IMR-90 (cell line): ENCODE measurements around the gene SLC9A3. TPM values are rescaled to one million over a fixed set of nuclear protein-coding genes. Genes with fewer than 3 reads are reported as not detected.

Experiments used
- ATAC-seq: fragments of 200-7000 bp; cut with Tn5 transposase; 2 replicates; pipeline ENCODE4 v1.9.1; 2020; ENCODE audit warnings: low read depth, mild to moderate bottlenecking, moderate library complexity
- BruUV-seq: library from RNA; stranded (reverse); fragments of 400-500 nt; replicated peaks from 2 replicates; lab custom pipeline; 2021; lab: Mats Ljungman, UMichigan
- CTCF ChIA-PET: fragments of 300-600 bp; formaldehyde crosslinking; extraction: SDS; loops from one replicate; lab custom pipeline; 2021; ENCODE audit warnings: antibody characterized with exemption; lab: Yijun Ruan, JAX
- POLR2A ChIA-PET: fragments of 300-600 bp; sonication (Branson Sonifier 250); formaldehyde crosslinking; loops from one replicate; lab custom pipeline; 2022; ENCODE audit warnings: antibody characterized with exemption; ENCODE audit not compliant: unreplicated experiment; lab: Charles Lee
- DNase-seq: peaks from one replicate; pipeline ENCODE4 v3.0.0; 2013
- H2AFZ ChIP-seq: replicated peaks from 2 replicates; pipeline ENCODE3; 2013; ENCODE audit warnings: low read length, mild to moderate bottlenecking; ENCODE audit not compliant: poor library complexity
- H2AK5ac ChIP-seq: 2 replicates; pipeline ENCODE4 v1.6.1; 2013; ENCODE audit warnings: low read depth, low read length, inconsistent platforms
- H2AK9ac ChIP-seq: replicated peaks from 2 replicates; pipeline ENCODE3; 2013; ENCODE audit warnings: mild to moderate bottlenecking, low read depth, low read length, moderate library complexity; ENCODE audit not compliant: poor library complexity
- H2BK120ac ChIP-seq: 2 replicates; pipeline ENCODE4 v1.6.1; 2013; ENCODE audit warnings: low read depth, low read length, inconsistent platforms
- H2BK15ac ChIP-seq: 3 replicates; pipeline ENCODE4 v1.6.1; 2013; ENCODE audit warnings: low read depth, low read length, inconsistent platforms
- H2BK20ac ChIP-seq: 2 replicates; pipeline ENCODE4 v1.6.1; 2013; ENCODE audit warnings: low read depth, mild to moderate bottlenecking, inconsistent platforms, low read length, moderate library complexity
- H2BK5ac ChIP-seq: 2 replicates; pipeline ENCODE4 v1.6.1; 2013; ENCODE audit warnings: mild to moderate bottlenecking, low read depth, low read length, inconsistent platforms; ENCODE audit not compliant: poor library complexity, severe bottlenecking
- H3K14ac ChIP-seq: replicated peaks from 2 replicates; pipeline ENCODE4 v1.6.1; 2013; ENCODE audit warnings: low read depth, low read length, inconsistent platforms
- H3K18ac ChIP-seq: 2 replicates; pipeline ENCODE4 v1.6.1; 2013; ENCODE audit warnings: low read depth, low read length, control low read depth
- H3K23ac ChIP-seq: 2 replicates; pipeline ENCODE4 v1.6.1; 2013; ENCODE audit warnings: low read depth, low read length, inconsistent platforms
- H3K27ac ChIP-seq: 2 replicates; pipeline ENCODE4 v1.5.1; 2013; ENCODE audit warnings: mild to moderate bottlenecking, control low read depth, low read length; ENCODE audit not compliant: insufficient read depth
- H3K27me3 ChIP-seq: 2 replicates; pipeline ENCODE4 v1.6.1; 2013; ENCODE audit warnings: low read length; ENCODE audit not compliant: control insufficient read depth, insufficient read depth
- H3K36me3 ChIP-seq: 2 replicates; pipeline ENCODE4 v1.6.1; 2013; ENCODE audit warnings: low read length, mixed read lengths; ENCODE audit not compliant: control insufficient read depth, insufficient read depth
- H3K4ac ChIP-seq: 2 replicates; pipeline ENCODE4 v1.6.1; 2013; ENCODE audit warnings: low read depth, low read length, inconsistent platforms
- H3K4me1 ChIP-seq: 2 replicates; pipeline ENCODE4 v1.6.1; 2013; ENCODE audit warnings: low read length, mixed read lengths; ENCODE audit not compliant: control insufficient read depth, insufficient read depth
- H3K4me2 ChIP-seq: 2 replicates; pipeline ENCODE4 v1.6.1; 2013; ENCODE audit warnings: low read depth, mild to moderate bottlenecking, control low read depth, low read length, moderate library complexity
- H3K4me3 ChIP-seq: 2 replicates; pipeline ENCODE4 v1.5.1; 2013; ENCODE audit warnings: low read depth, mild to moderate bottlenecking, control low read depth, low read length, moderate library complexity; ENCODE audit not compliant: insufficient read depth
- H3K56ac ChIP-seq: 2 replicates; pipeline ENCODE4 v1.6.1; 2013; ENCODE audit warnings: low read length, inconsistent platforms; ENCODE audit not compliant: insufficient read depth; ENCODE audit errors: extremely low read depth
- H3K79me1 ChIP-seq, 2 experiments: 2 replicates each; pipeline ENCODE4 v1.6.1; 2013; ENCODE audit warnings: low read length in 2 of 2, inconsistent platforms in 1 of 2, low read depth in 1 of 2
- H3K9ac ChIP-seq: 2 replicates; pipeline ENCODE4 v1.6.1; 2013; ENCODE audit warnings: low read depth, low read length, control low read depth
- H3K9me1 ChIP-seq: 2 replicates; pipeline ENCODE4 v1.6.1; 2013; ENCODE audit warnings: low read length, inconsistent platforms; ENCODE audit not compliant: insufficient read depth
- H3K9me3 ChIP-seq: 2 replicates; pipeline ENCODE4 v1.6.1; 2013; ENCODE audit warnings: low read length; ENCODE audit not compliant: control insufficient read depth, insufficient read depth
- H4K20me1 ChIP-seq: 2 replicates; pipeline ENCODE4 v1.6.1; 2013; ENCODE audit warnings: low read length, inconsistent platforms; ENCODE audit not compliant: insufficient read depth
- H4K5ac ChIP-seq: 2 replicates; pipeline ENCODE4 v1.6.1; 2013; ENCODE audit warnings: mild to moderate bottlenecking, low read depth, low read length, control low read depth
- H4K8ac ChIP-seq, 2 experiments: 2 replicates each; pipeline ENCODE4 v1.6.1; 2013; ENCODE audit warnings: low read depth in 2 of 2, low read length in 2 of 2, control low read depth in 1 of 2, inconsistent platforms in 1 of 2
- H4K91ac ChIP-seq: 2 replicates; pipeline ENCODE4 v1.6.1; 2013; ENCODE audit warnings: low read depth, low read length, inconsistent platforms; ENCODE audit not compliant: insufficient read depth
- FOS ChIP-seq: fragments of 150-350 bp; IDR thresholded peaks from 2 replicates; pipeline ENCODE4 v1.6.1; 2016; ENCODE audit warnings: low read depth, low read length
- MAZ ChIP-seq: IDR thresholded peaks from 2 replicates; pipeline ENCODE4 v1.6.1; 2012; ENCODE audit warnings: low read depth, mild to moderate bottlenecking, low read length, improper control_type of control experiment, moderate library complexity, borderline replicate concordance
- WGBS, 2 experiments: methylation state at CpG; one replicate each; pipeline versions ENCODE4 v1.1.5 to v1.1.7; 2013; ENCODE audit warnings: missing lambda C conversion rate in 2 of 2; ENCODE audit not compliant: insufficient read length in 1 of 2; ENCODE audit errors: extremely low coverage in 2 of 2; 5-methylcytosine and 5-hydroxymethylcytosine counted together
- dilution Hi-C: fragments of 300-500 bp; cut with HindIII; formaldehyde crosslinking; loops from one replicate; pipeline ENCODE4 v1.14.3; 2018; ENCODE audit warnings: low sequenced_read_pairs; ENCODE audit not compliant: unreplicated experiment
- in situ Hi-C: fragments of 300-500 bp; cut with MboI; formaldehyde crosslinking; loops from 3 replicates; pipeline ENCODE4 v1.14.3; 2019; ENCODE audit warnings: low sequenced_read_pairs, inconsistent platforms, mixed read lengths
- intact Hi-C: fragments of 100-400 bp; cut with micrococcal nuclease; formaldehyde crosslinking; loops from 2 replicates; pipeline ENCODE4 v1.10.0; 2022
- polyA plus RNA-seq, 3 experiments: library from polyadenylated mRNA; depleted of rRNA; stranded (reverse); fragments of >200 nt; gene quantifications; 2 replicates each; pipeline ENCODE4 v1.2.3, GENCODE V29; 2012; ENCODE audit warnings: low replicate concordance in 1 of 3
- total RNA-seq: library from RNA; depleted of rRNA; stranded (reverse); fragments of >200 nt; gene quantifications from 2 replicates; pipeline ENCODE4 v1.2.3, GENCODE V29; 2012
- TF ChIP-seq, protein P1 (sequence below): fragments of 150-350 bp; IDR thresholded peaks from 2 replicates; pipeline ENCODE4 v1.6.1; 2017; ENCODE audit warnings: mild to moderate bottlenecking, antibody characterized with exemption, low read length, low read depth

The SLC9A3 gene
- total and polyA plus RNA-seq, 2 of the 4 experiments (the other 2 are of a cell fraction), result 0.72 to 1.5 TPM

DNA sequence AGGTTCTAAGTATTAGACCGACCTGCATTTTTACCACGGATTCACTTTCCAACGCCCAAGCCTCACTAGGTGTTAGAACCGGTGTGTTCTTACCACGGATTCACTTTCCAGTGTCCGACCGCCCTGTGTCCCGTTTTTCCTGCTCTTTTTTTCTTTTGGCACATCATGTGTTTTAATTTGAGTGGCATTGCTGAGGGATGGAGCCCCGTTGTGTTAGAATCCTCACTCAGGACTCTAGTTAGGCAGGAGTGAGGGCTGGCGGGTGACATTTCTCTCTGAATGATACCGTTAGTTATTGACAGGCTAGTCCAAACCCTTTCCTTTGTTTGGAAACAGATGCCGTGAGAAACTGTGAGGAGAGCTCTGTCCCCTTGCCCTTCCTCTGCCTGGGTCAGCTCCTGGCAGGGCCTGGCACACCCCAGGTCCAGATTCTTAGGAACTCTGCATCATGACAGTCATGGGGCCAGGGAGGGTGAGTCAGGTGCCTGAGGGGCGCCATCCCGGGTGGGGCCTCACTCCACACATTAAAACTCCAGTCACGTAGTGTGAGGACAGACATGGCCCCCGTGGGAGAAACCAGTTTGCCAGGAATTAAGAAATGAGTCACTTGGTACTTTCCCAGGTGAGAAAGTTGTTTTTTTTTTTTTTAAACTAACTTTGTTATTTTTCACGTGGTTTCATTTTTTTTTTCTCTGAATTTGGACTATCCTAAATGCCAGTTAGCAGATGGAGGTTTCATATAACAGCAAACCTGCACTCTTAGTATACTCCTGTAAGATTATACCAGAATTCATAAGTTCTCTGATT, 65.5 kb downstream of the SLC9A3 start:
- Histone ChIP-seq H2BK15ac (no peak overlapping the region), H3K4me2 (no peak overlapping the region), H3K9me3 (no peaks in the 10 kb centered on the region), H3K79me1 (peaks cover 14 to 60% of the 10 kb centered on the region in 2 experiments), H4K5ac (no peak overlapping the region), H3K9me1 (peaks cover 18% of the 10 kb centered on the region; the same call in 1 of the 2 replicates), H2AFZ (no peak overlapping the region), H2AK9ac (no peak overlapping the region), H4K8ac (no peak overlapping the region), H3K27ac (no peak overlapping the region), H3K23ac (no peak overlapping the region), H3K18ac (no peak overlapping the region), H3K9ac (no peak overlapping the region), H2BK5ac (no peak overlapping the region), H2AK5ac (no peak overlapping the region), H3K4ac (no peak overlapping the region), H2BK120ac (no peak overlapping the region), H3K36me3 (peaks cover 70% of the 10 kb centered on the region), H3K27me3 (no peaks in the 10 kb centered on the region), H3K14ac (no peak overlapping the region), H3K4me3 (no peak overlapping the region), H3K4me1 (peaks cover 2% of the 10 kb centered on the region), H2BK20ac (no peak overlapping the region), H4K20me1 (peaks cover 29% of the 10 kb centered on the region), H4K91ac (no peak overlapping the region), H3K56ac (no peak overlapping the region)
- BruUV-seq, result no TSS peak
- ChIA-PET CTCF (no interaction called here), POLR2A (no interaction called here)
- 100% methylated on average over 2 of the region's 17 CpGs; no CpG with 5 or more reads in 1 of the 2 experiments for WGBS, 2 experiments
- in situ Hi-C loops (no loop called here), dilution Hi-C loops (no loop called here), intact Hi-C loops (no loop called here)
- DNase-seq (peak; percentile 65), ATAC-seq (peak; percentile 32; the same call in 1 of the 2 replicates)
- TF ChIP-seq, protein P1, sequence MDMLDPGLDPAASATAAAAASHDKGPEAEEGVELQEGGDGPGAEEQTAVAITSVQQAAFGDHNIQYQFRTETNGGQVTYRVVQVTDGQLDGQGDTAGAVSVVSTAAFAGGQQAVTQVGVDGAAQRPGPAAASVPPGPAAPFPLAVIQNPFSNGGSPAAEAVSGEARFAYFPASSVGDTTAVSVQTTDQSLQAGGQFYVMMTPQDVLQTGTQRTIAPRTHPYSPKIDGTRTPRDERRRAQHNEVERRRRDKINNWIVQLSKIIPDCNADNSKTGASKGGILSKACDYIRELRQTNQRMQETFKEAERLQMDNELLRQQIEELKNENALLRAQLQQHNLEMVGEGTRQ, result 0 out of 2 replicates have a peak, but pooled peaks have one; percentile 3
- TF ChIP-seq FOS, result peak; percentile 20; the same call in 1 of the 2 replicates
- TF ChIP-seq MAZ, result no peak
